ENCODE results near the gene ZBTB7C.

The ZBTB7C gene

GRCh38 chr18:48321536-48321935 lies 87.6 kb downstream of the ZBTB7C start:
- TF ChIP-seq CTCF (conservative IDR thresholded peaks at IDR 0.05) (no peak), ZFX (IDR thresholded peaks at IDR 0.05) (no peak)
- H3K27ac ChIP-seq = no peak overlapping the region

- H3K27ac ChIP-seq = no peak overlapping the region
- TF ChIP-seq CTCF (conservative IDR thresholded peaks at IDR 0.05) (no peak), ZFX (IDR thresholded peaks at IDR 0.05) (no peak)
Observed at GRCh38 chr18:48321121-48321520, 88.1 kb downstream of the ZBTB7C start.

- TF ChIP-seq ZFX (IDR thresholded peaks at IDR 0.05) (no peak), CTCF (conservative IDR thresholded peaks at IDR 0.05) (no peak)
- no peak overlapping the region for H3K27ac ChIP-seq
Observed at GRCh38 chr18:48320639-48320945, 88.6 kb downstream of the ZBTB7C start.

DNA sequence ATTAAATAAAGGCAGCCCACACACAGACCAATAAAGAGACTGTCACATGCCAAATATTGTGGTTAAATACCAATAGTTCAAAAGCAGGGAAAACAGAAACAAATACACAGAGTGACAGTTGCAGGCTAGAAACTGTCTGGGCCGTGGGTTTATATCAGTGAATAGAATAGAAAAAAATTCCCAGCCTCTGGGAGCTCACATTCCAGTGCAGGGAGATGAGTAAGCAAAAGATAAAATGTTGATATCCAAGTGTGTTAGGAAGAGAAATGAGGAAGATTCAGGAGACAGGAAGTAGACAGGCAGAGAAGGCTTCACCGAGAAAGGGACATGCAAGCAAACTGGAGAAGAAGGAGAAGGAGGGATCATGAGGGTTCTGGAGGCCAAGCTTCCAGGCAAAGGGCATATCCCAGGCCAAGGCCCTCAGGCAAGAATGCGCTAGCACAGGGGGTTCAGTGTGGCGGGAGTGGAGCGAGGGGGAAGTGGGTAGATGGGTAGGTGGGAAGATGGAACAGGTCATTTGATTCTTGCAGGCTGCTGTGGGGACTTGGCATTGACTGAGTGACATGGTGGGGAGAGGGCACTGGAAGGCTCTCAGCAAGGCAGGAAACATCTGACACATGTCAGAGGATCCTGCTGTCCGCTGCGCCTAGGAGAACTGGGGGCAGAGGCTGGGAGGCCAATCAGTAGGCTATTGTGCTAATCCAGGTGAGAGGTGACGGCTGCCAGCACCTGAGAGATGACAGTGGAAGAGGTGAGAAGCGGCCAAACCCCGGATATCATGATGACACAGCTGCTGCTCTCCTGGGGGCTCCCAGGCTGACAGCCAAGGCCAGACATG lies 89.2 kb downstream of the ZBTB7C start:
- TF ChIP-seq ZFX (IDR thresholded peaks at IDR 0.05) (no peak), CTCF (conservative IDR thresholded peaks at IDR 0.05) (no peak)

DNA sequence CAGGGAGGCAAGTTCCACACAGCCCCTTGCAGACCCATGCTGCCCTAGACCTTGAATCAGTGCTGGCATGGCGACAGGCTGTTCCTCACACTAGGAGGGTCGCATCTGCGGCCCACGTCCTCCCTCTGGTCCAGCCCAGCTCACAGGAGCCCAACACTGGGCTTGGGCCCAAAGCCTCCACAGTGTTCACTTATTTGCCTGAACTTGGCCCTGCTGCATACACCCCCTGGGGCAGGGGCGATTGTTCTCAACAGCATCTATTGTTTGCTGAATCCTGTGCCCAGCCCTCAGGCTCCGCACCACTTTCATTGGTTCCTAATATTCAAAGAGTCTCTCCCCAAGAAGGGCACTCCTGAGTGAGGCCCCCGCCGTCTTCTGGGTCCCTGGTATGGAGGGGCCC lies 90.7 kb downstream of the ZBTB7C start:
- no peak for TF ChIP-seq ZFX (IDR thresholded peaks at IDR 0.05)
- TF ChIP-seq CTCF (conservative IDR thresholded peaks at IDR 0.05) = no peak
- no peak overlapping the region for H3K27ac ChIP-seq

More for the DNA sequence above, 89.2 kb downstream of the ZBTB7C start:
- H3K27ac ChIP-seq = no peak overlapping the region

DNA sequence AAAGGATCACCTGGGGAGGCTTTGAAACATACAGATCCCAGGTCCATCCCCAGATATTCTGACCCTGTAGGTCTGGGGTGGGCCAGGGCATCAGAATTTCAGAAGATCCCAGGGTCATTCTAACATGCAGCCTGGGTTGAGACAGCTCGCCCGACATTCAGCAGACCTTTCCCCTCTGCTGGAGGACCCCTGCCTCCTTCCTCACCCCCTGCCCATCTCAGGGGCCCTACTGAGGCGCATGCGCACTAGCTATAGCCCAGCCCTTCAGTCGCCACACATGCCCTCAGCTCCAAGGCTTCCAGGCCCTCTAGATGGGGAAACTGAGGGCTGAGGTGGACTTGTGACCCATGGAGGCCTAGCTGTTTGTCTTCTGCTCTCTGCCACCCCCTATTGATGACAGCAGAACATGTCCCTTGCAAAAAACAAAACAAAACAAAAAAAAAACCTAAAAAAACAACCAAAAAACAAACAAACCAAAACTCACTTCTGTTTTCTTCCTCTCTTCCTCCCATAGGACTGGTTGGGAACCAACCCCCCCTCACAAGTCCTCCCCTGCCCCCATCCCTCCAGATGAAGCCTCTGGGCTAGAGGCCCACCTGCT lies 91.3 kb downstream of the ZBTB7C start:
- TF ChIP-seq ZFX (IDR thresholded peaks at IDR 0.05) (no peak), CTCF (conservative IDR thresholded peaks at IDR 0.05) (peak; percentile 54)
- no peak overlapping the region for H3K27ac ChIP-seq

- no peak for TF ChIP-seq CTCF (conservative IDR thresholded peaks at IDR 0.05)
- TF ChIP-seq ZFX (IDR thresholded peaks at IDR 0.05) = no peak
- H3K27ac ChIP-seq = no peak overlapping the region
Observed at GRCh38 chr18:48316177-48316576, 93.0 kb downstream of the ZBTB7C start.
